Osteocyte (in vitro differentiated cells): Measurements from ENCODE around the gene MIA2. TPM values are rescaled to one million over a fixed set of nuclear protein-coding genes. Genes with fewer than 3 reads are reported as not detected.

Source experiments
- DNase-seq: peaks from one replicate; pipeline ENCODE4 v3.0.0; 2021; ENCODE audit warnings: mixed read lengths; ENCODE audit not compliant: unreplicated experiment; ENCODE audit errors: extremely low spot score
- H3K27ac Mint-ChIP-seq: one replicate; pipeline ENCODE4 v1.8.0; 2021; ENCODE audit warnings: mild to moderate bottlenecking, mixed read lengths; ENCODE audit not compliant: unreplicated experiment
- H3K27me3 Mint-ChIP-seq: one replicate; pipeline ENCODE4 v1.8.0; 2021; ENCODE audit warnings: mixed read lengths; ENCODE audit not compliant: unreplicated experiment
- H3K36me3 Mint-ChIP-seq: one replicate; pipeline ENCODE4 v1.8.0; 2021; ENCODE audit warnings: mixed read lengths; ENCODE audit not compliant: unreplicated experiment
- H3K4me1 Mint-ChIP-seq: one replicate; pipeline ENCODE4 v1.8.0; 2021; ENCODE audit warnings: mixed read lengths; ENCODE audit not compliant: unreplicated experiment
- H3K4me3 Mint-ChIP-seq: one replicate; pipeline ENCODE4 v1.8.0; 2021; ENCODE audit warnings: mild to moderate bottlenecking, moderate library complexity, mixed read lengths; ENCODE audit not compliant: unreplicated experiment
- H3K9me3 Mint-ChIP-seq: one replicate; pipeline ENCODE4 v1.8.0; 2021; ENCODE audit warnings: mixed read lengths; ENCODE audit not compliant: unreplicated experiment
- total RNA-seq: library from RNA; stranded (reverse); gene quantifications from 2 replicates; pipeline ENCODE4 v1.2.1, GENCODE V29; 2021
- TF ChIP-seq, protein P1 (sequence below): fragments of 200-600 bp; sonication (generic); IDR thresholded peaks from 2 replicates; pipeline ENCODE4 v1.5.0; 2021; ENCODE audit warnings: antibody characterized with exemption, mild to moderate bottlenecking, moderate library complexity

Gene MIA2
- total RNA-seq, 1 donor from 2014 or later = 22.5 TPM

- H3K27me3 Mint-ChIP-seq = no peaks in the 10 kb centered on the region
- no peak overlapping the region for H3K4me3 Mint-ChIP-seq
- H3K4me1 Mint-ChIP-seq = peaks cover 4% of the 10 kb centered on the region
- TF ChIP-seq, protein P1, sequence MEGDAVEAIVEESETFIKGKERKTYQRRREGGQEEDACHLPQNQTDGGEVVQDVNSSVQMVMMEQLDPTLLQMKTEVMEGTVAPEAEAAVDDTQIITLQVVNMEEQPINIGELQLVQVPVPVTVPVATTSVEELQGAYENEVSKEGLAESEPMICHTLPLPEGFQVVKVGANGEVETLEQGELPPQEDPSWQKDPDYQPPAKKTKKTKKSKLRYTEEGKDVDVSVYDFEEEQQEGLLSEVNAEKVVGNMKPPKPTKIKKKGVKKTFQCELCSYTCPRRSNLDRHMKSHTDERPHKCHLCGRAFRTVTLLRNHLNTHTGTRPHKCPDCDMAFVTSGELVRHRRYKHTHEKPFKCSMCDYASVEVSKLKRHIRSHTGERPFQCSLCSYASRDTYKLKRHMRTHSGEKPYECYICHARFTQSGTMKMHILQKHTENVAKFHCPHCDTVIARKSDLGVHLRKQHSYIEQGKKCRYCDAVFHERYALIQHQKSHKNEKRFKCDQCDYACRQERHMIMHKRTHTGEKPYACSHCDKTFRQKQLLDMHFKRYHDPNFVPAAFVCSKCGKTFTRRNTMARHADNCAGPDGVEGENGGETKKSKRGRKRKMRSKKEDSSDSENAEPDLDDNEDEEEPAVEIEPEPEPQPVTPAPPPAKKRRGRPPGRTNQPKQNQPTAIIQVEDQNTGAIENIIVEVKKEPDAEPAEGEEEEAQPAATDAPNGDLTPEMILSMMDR = no peak
- H3K27ac Mint-ChIP-seq = no peak overlapping the region
- H3K9me3 Mint-ChIP-seq = peaks cover 21% of the 10 kb centered on the region
- peaks cover 34% of the 10 kb centered on the region for H3K36me3 Mint-ChIP-seq
- DNase-seq = no peak
Observed at GRCh38 chr14:39364509-39364908, 130.8 kb downstream of the MIA2 start.

GRCh38 chr14:39365354-39365753 lies 131.6 kb downstream of the MIA2 start:
- H3K36me3 Mint-ChIP-seq = peaks cover 26% of the 10 kb centered on the region
- TF ChIP-seq, protein P1 = no peak
- H3K9me3 Mint-ChIP-seq = peaks cover 19% of the 10 kb centered on the region
- H3K4me1 Mint-ChIP-seq = peaks cover 4% of the 10 kb centered on the region
- no peak overlapping the region for H3K4me3 Mint-ChIP-seq
- no peak for DNase-seq
- no peaks in the 10 kb centered on the region for H3K27me3 Mint-ChIP-seq
- no peak overlapping the region for H3K27ac Mint-ChIP-seq

DNA sequence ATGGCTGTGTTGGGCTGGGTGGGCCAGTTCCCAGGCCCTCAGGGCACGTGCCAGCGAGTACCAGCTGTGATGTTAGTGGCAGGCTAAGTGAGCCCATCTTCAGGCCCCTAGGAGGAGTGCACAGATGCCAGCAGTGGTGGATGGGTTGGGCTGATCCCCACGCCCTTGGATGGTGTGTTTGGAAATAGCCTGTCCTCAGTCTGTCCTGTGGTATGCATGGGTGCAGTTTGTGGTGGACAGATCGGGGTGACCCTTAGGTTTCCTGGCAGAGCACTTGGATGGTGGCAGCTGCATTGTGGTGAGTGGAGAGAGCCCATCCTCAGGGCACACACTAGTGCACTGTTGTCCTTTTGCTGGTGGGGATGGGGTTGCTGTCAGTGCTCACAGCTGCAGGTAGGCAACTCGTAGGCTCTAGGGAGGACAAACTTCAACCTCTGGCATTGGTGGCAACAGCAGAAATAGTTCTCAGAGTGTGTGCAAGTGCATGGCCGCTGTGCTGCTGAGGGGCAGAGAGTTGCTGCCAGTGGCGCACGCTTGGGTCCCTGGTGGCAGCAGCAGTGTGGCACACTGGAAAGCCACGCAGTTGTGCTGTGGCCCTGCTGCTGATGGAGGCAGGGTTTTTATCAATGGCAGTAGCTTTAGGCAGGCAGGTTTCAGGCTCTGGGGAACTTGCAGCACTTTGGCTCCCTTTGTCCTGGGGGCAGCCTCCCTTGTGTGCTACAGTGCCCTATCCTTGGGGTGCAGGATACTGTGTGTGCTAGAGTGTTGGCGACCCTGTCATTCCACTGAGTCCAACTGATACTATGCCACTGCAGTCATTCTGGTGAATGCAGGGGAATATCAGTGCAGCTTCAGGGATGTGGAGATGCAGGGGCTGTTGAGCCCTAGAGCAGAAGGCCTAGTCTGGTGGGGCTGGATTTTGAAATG lies 133.0 kb downstream of the MIA2 start:
- H3K9me3 Mint-ChIP-seq = peaks cover 11% of the 10 kb centered on the region
- peaks cover 4% of the 10 kb centered on the region for H3K4me1 Mint-ChIP-seq
- no peak overlapping the region for H3K27ac Mint-ChIP-seq
- no peak for DNase-seq
- TF ChIP-seq, protein P1 = no peak
- H3K36me3 Mint-ChIP-seq = peaks cover 20% of the 10 kb centered on the region
- H3K27me3 Mint-ChIP-seq = no peaks in the 10 kb centered on the region
- no peak overlapping the region for H3K4me3 Mint-ChIP-seq

- H3K27me3 Mint-ChIP-seq = no peaks in the 10 kb centered on the region
Observed at GRCh38 chr14:39367387-39367751, 133.7 kb downstream of the MIA2 start.

More at GRCh38 chr14:39367387-39367751, 133.7 kb downstream of the MIA2 start:
- Mint-ChIP-seq H3K36me3 (peaks cover 19% of the 10 kb centered on the region), H3K4me1 (peaks cover 4% of the 10 kb centered on the region), H3K27ac (no peak overlapping the region), H3K4me3 (no peak overlapping the region), H3K9me3 (peaks cover 11% of the 10 kb centered on the region)
- TF ChIP-seq, protein P1 = no peak
- DNase-seq = no peak
